GM19438 (cell line): Measurements from ENCODE around the gene ANGPTL8.

ENCODE experiments used
- ATAC-seq: cut with Tn5 transposase; IDR thresholded peaks from one replicate; pipeline ENCODE4 v1.9.1; 2021; ENCODE audit warnings: low read depth; ENCODE audit not compliant: unreplicated experiment

ANGPTL8 gene

GRCh38 chr19:11286312-11286974, 47.0 kb downstream of the ANGPTL8 start:
- no peak for ATAC-seq

- no peak for ATAC-seq
These were observed 48.9 kb downstream of the ANGPTL8 start for GRCh38 chr19:11288349-11288748.

DNA sequence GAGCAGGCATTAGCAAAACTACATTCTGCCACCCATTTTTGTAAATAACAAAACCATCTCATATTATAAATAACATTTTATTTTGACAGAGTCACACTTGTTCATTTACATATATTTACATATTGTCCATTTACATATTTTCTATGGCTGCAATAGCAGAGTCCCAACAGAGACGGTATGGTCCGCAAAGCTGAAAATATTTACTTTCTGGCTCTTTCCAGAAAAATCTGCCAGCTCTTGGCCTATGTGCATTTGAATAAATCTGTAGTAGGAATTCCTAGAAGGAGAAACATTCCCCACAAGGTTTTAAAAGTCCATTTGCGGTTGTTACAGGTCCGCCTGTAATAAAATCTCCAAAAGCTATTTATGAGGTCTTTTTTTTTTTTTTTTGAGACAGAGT, 50.8 kb downstream of the ANGPTL8 start:
- no peak for ATAC-seq

DNA sequence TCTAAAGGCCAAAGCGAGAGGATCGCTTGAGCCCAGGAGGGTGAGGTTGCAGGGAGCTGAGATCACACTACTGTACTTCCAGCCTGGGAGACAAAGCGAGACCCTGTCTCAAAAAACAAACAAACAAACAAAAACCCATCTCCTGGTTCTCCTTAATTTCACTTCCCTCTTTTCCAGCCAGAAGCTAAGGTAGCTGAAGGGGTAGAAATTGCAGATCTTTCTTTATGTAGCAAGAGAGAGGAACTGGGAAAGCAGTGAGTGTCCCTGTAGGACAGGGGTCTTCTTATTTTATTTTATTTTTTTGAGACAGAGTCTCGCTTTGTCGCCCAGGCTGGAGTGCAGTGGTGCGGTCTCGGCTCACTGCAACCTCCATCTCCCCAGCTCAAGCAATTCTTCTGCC, 52.0 kb downstream of the ANGPTL8 start:
- ATAC-seq: no peak
